Stimulated activated CD4-positive, alpha-beta T cell treated with anti-CD3 and anti-CD28 coated beads, Interleukin-12 subunit alpha, Interleukin-12 subunit beta, amount 100 ng/mL, for 24 hours (primary cell): ENCODE data around the gene UNC5B.

Source experiments
- DNase-seq, 2 experiments: peaks; one replicate each; pipeline ENCODE4 v3.0.0-alpha.2; 2020; ENCODE audit warnings: low read depth in 2 of 2

The UNC5B gene

DNA sequence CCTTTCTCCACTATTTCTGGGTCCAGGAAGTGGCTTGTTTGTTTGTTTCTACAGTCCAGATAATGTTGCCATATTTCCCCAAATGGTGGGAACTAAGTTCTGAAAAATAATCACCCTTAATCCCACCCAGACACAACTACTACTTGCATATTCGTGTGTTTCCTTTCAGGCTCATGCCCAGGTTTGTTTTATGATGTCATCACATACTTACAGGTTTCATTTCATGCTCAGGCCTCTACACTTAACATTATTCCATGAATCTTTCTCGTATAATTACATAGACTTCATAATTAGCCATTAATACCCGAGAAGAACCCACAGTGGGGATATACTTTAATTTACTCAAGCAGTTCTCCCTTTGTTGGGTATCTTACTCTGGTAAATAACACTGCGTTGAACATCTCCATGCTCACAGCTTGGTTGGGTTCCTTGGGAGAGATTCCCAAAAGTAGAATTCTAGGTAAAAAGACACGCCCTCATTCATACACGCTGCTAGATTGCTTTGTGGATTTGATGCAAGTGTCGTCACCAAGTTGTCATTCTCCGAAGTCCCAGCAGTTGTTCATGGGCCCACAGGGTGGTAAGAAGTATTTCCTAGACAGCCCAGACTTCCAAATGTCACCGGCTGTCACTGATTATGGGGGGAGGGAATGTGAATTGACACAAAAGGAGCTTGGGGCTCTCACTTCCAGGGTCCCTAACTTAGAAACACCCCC lies 42.6 kb downstream of the UNC5B start:
- no peak for DNase-seq

DNA sequence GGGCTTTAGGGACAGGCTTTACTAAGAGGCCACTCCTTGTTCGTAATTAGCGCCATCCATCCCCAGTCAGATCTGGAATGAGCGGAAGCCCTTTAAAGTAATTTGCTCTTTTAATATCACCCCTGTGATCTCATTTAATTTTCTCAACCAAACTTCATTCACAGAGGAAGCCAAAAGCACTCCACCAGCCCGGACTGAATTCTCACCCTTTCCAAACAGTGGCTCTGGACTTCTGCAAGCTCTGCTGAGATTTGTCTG lies 43.1 kb downstream of the UNC5B start:
- no peak for DNase-seq

DNA sequence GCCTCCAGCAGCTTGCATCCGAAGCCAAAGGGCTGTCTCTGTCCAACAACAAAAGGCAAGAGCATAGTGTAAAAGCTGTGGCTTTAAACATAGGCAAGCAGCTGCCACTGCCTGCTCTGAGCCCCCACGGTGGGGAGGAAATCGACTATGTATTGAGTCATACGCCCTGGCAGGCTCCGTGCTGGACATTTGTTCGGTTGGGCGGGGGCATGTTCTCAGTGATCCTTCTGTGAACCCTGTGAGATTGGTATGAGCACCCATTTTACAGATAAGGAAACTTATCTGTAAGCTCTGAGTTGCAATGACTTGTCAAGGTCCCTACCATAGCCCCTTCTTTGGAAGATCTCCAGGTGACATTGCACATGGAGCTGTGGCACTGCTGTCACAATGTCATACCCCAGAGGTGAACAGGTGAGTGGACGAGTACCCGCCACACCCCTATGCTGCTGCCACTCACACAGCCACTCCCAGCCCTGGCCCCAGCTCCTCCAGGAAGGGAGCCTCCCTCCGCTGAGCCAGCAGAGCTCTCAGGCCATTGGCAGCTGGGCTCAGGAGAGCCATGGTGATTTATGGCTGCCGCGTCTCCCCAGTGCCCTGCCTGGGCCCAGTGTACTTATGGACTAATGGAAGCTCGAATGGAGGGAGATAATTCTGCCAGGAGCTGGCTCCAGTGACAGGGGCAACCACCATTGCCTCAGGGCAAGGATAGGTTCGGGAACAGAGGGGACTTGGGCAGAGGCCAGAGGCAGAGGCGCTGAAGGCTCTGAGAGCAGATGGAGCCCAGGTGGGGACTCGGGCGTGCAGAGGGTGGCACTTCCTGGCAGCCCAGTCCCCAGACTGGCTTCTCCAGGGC lies 43.7 kb downstream of the UNC5B start:
- no peak for DNase-seq

DNA sequence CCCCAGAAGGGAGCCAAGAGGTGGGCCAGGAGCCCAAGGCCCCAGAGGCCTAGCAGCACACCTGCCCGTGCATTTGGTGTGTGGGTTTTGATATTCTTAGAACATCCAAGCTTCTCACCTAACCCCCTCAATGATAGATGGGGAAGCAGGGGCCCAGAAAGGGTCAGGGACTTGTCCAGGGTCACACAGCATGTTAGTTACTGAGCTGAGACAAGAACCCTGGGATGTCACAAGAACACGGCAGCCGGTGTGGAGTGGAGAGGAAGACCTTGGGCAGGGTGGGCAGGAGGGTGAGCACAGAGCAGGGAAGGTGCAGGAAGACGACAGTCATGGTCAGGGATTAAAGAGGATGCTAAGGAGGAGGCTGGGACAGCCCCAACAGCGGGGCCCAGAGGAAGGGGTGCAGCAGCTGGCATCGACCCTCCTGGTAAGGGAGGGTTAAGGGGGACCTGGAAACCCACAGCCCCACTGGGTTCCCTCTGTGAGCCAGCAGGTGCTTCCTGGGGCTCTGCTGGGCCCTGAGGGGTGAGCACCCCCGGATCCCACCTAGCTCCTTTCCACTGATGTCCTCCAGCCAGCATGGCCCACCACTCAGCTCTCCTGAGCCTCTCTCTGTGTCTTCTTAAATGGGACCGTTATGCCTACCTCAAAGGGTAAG lies 44.4 kb downstream of the UNC5B start:
- DNase-seq = no peak

DNA sequence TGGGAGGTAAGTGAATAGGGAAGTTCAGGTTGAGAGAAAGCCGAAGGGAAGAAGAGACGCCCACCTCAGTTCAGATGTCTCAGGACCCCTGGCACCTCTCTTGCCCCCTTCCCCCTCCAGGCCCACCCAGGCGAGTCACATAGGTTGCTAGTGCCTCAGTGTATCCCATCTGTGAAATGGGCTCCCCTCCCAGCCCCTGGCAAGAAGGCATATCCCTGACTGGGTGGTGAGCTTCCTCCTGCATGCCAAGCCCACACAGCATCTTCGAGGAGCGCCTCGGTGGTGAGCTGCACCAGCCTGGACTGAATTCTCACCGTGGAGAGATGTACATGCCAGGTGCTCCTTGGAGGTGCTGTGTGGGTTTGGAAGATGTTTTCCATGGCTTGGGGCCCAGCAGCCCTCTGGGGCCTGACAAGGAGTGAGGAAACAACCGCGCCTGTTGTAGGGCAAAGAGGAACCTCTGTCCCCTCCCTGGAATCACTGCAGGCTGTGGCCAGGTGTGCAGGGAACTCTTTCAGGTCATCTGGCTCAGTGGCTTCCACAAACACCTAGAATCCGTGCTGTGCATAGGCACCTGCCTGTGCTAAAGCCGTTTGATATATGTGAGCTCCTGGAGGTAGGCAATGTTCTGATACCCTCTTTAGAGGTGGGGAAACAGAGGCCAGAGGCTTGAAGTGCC lies 45.1 kb downstream of the UNC5B start:
- DNase-seq = no peak

DNA sequence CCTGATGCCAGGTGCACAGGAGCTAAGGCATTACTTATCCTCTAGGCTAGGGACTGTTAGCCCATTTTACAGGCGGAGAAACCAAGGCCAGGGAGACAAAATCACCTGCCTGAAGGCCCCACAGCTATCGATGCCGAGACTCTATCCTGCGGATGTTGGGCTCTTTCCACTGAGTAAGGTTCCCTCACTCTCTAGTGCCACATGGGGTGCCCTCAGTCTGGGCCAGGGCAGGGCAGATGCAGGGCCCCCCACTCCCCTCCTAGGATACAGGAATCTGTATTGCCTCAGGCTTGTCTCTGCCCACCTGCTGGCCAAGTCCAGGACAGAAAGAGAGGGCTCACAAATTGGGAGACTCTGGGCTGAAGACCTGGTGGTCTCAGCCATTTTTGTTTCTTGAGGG lies 45.7 kb downstream of the UNC5B start:
- no peak for DNase-seq

DNA sequence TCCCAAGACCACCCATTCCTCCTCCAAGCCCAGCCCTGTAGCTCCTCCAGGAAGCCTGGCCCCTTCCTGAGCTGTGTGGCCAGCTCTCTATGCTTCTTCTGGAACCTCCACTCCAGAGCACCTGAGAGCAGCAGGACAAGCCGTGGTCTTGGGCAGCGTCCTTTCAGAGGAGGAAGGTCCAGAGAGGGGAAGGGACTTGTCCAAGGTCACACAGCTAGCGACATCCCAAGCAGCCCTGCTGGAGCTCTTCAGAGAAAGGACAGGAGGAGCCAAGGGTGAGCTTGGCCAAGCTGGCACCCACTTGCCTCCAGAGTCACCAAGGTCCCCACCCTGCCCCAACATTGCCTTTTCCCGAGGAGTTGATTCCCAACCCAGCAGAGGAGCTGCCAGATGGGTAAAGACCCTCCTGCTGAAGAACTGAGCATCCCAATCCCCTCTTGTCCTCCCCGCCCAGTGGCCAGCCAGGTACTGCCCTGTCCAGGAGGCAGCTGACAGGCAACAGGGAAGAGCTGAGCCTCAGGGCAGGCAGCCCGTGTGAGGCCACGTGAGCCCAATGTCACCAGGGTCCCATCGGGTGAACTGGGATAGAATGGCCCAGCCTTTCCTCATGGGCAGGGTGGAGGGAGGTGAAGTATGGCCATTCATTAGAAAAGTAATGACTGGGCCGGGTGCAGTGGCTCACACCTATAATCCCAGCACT lies 46.2 kb downstream of the UNC5B start:
- DNase-seq = no peak

DNA sequence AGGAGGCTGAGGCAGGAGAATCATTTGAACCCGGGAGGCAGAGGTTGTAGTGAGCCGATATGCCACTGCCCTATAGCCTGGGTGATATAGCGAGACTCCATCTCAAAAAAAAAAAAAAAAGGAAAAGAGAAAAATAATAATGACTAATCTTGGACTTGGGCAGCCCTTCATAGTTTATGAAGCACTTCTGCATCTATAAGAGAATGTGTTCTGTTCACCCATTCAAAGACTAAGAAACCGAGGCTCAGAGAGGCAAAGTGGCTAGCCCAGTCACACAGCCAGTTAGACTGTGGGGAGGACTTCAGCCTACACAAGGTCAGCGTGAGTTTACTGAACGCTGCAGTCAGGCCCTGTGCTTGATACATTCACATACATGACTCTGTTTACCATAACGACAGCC lies 46.9 kb downstream of the UNC5B start:
- DNase-seq = no peak

DNA sequence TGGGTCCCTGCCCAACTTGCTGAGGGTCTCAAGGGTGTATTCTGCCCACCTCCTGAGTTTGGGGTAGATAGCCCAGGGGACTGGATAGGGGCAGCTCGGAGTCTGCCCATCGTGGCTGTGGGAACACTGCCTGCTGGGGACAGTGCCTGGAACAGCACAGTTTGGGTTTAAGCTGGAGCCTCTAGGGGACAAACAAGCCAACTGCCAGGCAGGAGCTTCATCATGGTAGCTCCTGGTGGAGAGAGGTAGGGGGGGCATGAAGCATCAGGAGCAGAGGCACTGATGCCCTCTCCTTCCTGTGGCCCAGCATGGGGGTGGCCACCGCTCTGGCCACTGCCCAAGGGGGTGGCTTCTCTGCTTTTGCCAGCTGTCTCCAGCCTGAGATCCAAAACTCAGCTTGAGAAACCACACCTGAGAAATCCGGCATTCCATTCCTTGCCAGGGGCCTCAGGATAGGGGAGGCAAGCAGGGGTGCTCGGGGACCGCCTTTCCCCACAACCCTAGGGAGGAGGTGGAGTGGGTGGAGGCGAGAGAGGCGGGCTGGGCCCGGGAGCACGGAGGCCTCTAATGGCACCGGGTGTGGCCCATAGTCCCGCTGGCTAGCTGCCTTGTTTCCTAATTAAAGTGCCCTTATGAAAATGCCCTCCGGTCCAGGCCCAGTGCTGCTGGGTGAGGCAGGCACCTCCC lies 47.6 kb downstream of the UNC5B start:
- DNase-seq = no peak

DNA sequence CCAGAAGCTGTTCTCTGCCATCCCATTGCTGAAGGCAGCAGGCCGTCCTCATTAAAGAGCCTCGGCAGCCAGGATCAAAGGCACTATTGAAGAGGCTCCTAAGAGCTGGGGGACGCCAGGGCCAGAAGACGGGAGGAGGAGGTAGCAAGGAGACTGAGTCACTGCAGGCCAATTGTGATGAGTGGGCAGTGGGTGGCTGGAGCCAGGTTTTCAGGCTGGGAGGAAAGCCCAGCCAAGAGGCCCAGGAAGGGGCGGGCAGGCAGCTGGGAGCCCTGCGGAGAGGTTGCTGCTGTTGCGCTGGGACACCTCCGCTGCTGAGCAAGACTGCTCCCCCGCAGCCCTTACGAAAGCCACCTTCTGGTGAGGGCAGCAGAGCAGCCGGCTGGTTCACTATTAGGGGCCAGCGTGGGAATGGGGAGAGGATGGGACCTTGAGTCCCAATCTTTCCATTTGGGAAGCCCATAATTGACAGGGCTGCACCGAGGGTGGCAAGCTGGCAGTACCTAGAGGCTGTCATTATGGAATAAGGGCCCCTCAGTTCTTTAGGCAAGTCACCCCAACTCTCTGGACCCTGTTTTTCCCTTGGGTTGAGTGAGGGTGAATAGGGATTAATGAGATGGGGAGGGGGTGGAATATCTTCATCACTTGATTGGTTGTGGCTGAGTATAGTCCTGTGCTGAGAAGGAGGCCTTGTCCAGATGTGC lies 48.4 kb downstream of the UNC5B start:
- no peak for DNase-seq

DNA sequence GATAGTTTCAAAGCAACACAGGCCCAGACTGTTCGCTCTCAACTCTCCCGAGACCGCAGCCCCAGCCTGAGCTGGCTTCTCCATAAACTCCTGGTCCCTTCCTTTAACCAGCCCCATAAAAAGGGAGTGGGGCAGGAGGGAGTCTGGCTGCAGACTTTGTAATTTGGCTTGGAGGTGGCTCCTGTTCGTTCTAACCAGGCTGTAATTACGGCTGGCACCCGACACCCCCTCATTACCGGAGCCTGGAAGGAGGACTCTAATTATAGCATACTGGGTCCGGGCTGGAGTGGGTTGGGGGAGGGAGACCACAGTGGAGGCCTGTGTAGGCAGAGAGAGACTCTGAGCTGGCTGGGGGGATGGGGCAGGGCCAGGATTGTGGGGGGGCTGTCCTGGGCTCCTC lies 49.7 kb downstream of the UNC5B start:
- DNase-seq = no peak

DNA sequence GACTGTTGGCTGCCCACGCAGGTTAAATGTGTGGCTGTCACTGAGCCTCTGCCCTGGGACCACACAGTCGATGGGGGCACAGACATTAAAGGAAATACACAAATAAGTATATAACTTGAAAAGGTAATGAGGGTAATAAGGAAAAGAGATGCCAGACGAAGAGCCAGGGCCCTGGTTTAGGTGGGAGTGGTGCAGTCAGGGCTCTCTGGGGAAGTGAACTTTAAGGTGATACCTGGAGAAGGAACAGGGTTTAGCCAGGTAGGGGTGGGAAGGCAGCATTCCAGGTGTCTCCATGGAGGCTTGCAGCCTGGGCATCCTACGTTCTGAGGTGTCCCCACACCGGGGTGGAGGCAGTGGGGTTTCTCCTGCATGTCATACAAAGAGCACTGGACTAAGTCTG lies 50.4 kb downstream of the UNC5B start:
- no peak for DNase-seq

DNA sequence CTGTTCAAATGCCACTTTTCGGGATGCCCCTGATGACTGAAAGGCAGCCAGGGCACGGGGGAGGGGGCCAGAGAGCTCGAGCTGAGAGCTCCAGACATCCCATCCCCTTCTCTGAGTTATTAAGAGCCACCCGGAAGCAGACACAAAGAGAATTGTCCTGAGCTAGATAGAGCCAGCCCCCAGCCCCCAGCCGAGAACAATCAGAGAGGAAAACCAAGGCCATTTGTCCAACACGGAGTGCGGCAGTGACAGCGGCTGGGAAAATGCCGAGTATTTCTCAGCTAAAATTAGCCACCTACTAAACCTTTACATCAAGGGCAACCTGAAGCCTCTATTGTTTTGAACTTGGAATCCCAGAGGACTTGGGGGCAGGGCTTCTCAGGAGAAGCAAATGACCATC lies 51.0 kb downstream of the UNC5B start:
- DNase-seq = no peak

DNA sequence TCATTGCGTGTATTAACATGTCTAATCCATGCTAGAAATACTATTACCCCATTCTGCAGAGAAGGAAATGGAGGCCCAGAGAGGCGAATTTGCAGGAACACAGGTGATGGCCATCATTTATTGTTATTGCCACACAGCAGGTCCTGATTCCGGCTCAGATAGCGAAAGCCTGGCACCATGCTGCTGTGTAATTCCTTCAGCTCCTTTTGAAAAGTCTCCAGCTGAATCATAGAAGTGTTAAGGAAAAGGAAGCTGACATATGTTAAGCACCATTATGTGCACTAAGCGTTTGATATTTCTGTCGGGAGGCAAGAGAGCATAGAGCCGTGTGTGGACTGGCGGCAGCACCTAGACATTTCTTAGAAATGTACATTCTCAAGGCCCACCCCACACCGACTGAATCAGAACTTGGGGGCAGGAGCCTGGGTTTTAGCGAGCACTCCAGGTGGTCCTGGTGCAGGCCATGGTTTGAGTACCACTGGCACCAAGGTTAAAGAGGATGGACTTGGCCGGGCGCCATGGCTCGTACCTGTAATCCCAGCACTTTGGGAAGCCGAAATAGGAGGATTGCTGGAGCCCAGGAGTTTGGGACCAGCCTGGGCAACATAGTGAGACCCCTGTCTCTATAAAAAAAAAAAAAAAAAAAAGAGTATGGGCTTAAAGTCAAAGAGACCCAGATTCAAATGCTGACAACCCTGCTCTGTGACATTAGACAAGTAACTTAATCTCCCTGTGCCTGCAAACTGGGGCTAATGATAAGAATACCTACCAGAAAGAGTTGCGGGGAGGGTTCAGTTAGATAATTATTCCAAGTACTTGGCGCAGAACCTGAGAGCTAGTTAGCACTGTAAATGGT lies 52.2 kb downstream of the UNC5B start:
- DNase-seq = no peak

DNA sequence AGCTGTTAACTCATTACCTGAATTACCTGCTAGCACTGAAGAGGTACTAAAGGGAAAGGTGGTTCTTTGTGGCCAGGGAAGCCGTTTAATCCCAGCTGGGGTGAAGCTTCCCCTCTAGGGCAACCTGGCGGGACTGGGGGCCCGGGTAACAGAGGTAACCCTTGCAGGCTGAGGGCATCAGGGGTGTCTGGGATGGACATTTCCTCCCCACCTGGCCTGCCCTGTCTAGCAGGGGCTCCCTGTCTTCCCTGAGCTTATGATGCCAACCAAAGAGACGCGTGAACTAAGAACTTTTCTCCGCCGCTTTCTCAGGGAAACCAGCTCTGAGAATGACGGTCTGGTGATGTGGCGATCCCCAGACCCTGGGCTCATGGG lies 52.8 kb downstream of the UNC5B start:
- DNase-seq = no peak

DNA sequence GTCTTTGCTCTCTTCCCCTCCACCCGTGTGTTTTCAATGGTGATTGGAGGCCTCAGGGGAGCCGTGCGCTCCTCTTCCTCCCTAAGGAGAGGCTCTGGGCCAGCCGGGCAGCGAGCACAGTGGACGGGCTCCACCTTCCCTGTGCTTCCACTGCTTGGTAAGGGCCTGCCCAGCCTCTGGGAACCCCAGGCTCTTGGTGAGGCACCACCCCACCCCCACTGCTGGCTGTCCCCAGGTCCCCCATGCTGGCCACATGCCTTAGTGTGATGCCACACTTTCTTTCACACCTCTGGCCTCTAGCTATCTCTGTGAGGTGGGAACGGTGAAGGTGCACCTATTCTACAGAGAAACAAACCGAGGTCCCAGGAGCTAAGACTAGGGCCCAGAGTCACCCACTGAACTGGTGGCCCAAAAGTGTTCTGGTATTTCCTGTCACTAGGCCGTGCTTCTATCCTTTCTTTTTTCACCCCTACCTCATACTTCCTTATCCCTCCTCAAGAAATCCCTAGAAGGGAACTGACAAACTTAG lies 53.3 kb downstream of the UNC5B start:
- no peak for DNase-seq

DNA sequence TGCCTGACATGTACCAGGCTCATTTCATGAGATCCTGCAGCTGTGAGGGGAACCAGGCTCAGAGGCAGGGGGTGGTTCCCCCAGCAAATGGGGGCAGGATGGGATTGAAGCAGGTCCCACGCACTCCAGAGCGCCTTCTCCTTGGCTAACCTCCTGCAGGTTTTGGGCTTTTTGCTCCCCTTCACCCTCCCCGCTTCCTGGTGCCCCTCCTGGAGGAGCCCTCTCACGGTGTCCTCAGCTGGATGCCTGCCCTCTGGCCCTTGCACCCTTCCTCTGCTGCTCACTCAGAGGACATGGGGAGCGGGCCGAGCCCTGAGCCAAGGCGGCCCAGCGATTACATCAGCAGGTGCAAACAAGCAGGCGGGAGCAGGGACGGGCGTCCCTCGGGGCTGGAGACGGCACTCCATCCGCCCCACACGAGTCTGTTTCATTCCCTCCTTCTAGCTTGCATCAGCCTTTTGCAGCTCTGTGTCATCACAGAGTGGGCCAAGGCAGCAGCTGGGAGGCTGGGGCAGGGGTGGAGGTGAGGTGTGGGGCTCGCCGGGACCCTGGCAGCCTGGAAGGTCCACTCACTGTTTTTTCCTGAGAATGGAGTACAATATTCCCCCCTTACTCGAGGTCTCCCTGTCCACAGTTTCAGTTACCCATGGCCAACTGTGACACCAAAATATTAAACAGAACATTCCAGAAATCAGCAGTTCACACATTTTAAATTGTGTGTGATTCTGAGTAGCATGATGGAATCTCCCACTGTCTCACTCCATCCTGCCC lies 54.0 kb downstream of the UNC5B start:
- no peak for DNase-seq

DNA sequence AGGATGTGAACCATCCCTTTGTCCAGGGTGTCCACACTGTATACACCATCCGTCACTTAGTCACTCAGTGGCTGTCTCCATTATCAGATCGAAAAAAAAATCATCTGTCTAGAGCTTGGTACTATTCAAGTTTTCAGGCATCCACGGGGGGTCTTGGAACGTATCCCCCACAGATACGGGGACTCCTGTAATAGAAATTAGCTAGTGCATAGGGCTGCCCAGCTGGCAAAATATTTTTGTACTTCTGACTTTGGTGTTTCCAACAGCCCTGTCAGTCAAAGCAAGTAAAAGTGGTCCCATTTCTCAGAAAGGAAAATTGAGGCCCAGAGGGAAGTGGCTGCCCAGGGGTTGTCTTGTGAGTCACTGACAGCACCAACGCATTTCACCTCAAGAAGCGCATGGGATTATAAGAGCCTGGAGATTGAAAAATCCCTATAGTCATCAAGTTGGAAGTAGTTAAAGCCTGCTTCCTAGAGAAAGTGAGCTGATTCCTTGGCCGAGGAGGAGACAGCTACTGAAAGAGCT lies 54.6 kb downstream of the UNC5B start:
- no peak for DNase-seq
